ENCODE measurements around the gene COBLL1. TPM values are rescaled to one million over a fixed set of nuclear protein-coding genes. Genes with fewer than 3 reads are reported as not detected.

COBLL1 gene
- total and polyA plus RNA-seq, 2 experiments from 2014 or later = 87.3 to 146 TPM

- Histone ChIP-seq H3K4me3 (no peak overlapping the region), H3K9me3 (ENCODE audit: low read depth) (no peaks in the 10 kb centered on the region), H3K27me3 (no peaks in the 10 kb centered on the region), H2AFZ (no peak overlapping the region), H3K27ac (no peak overlapping the region), H3K36me3 (replicated peaks; ENCODE audit: insufficient read depth, low read depth) (no peaks in the 10 kb centered on the region), H3K9me2 (replicated peaks; ENCODE audit: insufficient read depth) (no peaks in the 10 kb centered on the region), H3K4me2 (peak overlapping the region; percentile 10), H4K20me1 (ENCODE audit: insufficient read depth, poor library complexity, severe bottlenecking) (peaks cover 3% of the 10 kb centered on the region), H3K4me1 (ENCODE audit: insufficient read depth) (peaks cover 10% of the 10 kb centered on the region), H3K79me2 (peaks cover 98% of the 10 kb centered on the region)
- TF ChIP-seq EZH2phosphoT487 (IDR thresholded peaks at IDR 0.05; ENCODE audit: low read depth, severe bottlenecking, unreplicated experiment) (no peak), EZH2 (IDR thresholded peaks at IDR 0.05; ENCODE audit: borderline replicate concordance) (no peak), CTCF (IDR thresholded peaks at IDR 0.05; ENCODE audit: poor library complexity) (no peak)
- DNase-seq (ENCODE audit: low spot score) = no peak
Measured at GRCh38 chr2:164835302-164835701, 6.3 kb downstream of the COBLL1 start.

GRCh38 chr2:164831887-164832286 lies 9.7 kb downstream of the COBLL1 start:
- Histone ChIP-seq H3K36me3 (replicated peaks; ENCODE audit: insufficient read depth, low read depth) (no peaks in the 10 kb centered on the region), H3K79me2 (peaks cover 100% of the 10 kb centered on the region), H4K20me1 (ENCODE audit: insufficient read depth, poor library complexity, severe bottlenecking) (peaks cover 5% of the 10 kb centered on the region), H3K9me3 (ENCODE audit: low read depth) (no peaks in the 10 kb centered on the region), H3K27me3 (no peaks in the 10 kb centered on the region), H3K27ac (no peak overlapping the region), H3K4me1 (ENCODE audit: insufficient read depth) (peaks cover 7% of the 10 kb centered on the region), H3K4me3 (no peak overlapping the region), H3K4me2 (no peak overlapping the region), H3K9me2 (replicated peaks; ENCODE audit: insufficient read depth) (no peaks in the 10 kb centered on the region), H2AFZ (no peak overlapping the region)
- WGBS (ENCODE audit: low lambda C conversion rate, missing lambda C conversion rate) = 94% methylated on average over 4 of the region's 4 CpGs
- DNase-seq (ENCODE audit: low spot score) = no peak
- no peak for TF ChIP-seq CTCF (IDR thresholded peaks at IDR 0.05; ENCODE audit: poor library complexity)
- no peak for TF ChIP-seq EZH2phosphoT487 (IDR thresholded peaks at IDR 0.05; ENCODE audit: low read depth, severe bottlenecking, unreplicated experiment)
- no peak for TF ChIP-seq EZH2 (IDR thresholded peaks at IDR 0.05; ENCODE audit: borderline replicate concordance)

GRCh38 chr2:164831180-164831579 lies 10.4 kb downstream of the COBLL1 start:
- no peaks in the 10 kb centered on the region for H3K9me3 ChIP-seq (ENCODE audit: low read depth)
- H3K9me2 ChIP-seq (replicated peaks; ENCODE audit: insufficient read depth) = no peaks in the 10 kb centered on the region
- no peaks in the 10 kb centered on the region for H3K27me3 ChIP-seq
- no peak overlapping the region for H3K4me3 ChIP-seq
- no peaks in the 10 kb centered on the region for H3K36me3 ChIP-seq (replicated peaks; ENCODE audit: insufficient read depth, low read depth)
- H3K79me2 ChIP-seq = peaks cover 98% of the 10 kb centered on the region
- peaks cover 4% of the 10 kb centered on the region for H4K20me1 ChIP-seq (ENCODE audit: insufficient read depth, poor library complexity, severe bottlenecking)
- H3K27ac ChIP-seq = no peak overlapping the region
- H3K4me1 ChIP-seq (ENCODE audit: insufficient read depth) = peaks cover 10% of the 10 kb centered on the region
- TF ChIP-seq EZH2phosphoT487 (IDR thresholded peaks at IDR 0.05; ENCODE audit: low read depth, severe bottlenecking, unreplicated experiment) (no peak), EZH2 (IDR thresholded peaks at IDR 0.05; ENCODE audit: borderline replicate concordance) (no peak), CTCF (IDR thresholded peaks at IDR 0.05; ENCODE audit: poor library complexity) (no peak)
- 100% methylated on average over 1 of the region's 1 CpG for WGBS (ENCODE audit: low lambda C conversion rate, missing lambda C conversion rate)
- H2AFZ ChIP-seq = no peak overlapping the region
- no peak for DNase-seq (ENCODE audit: low spot score)
- no peak overlapping the region for H3K4me2 ChIP-seq

Data from hepatocyte (in vitro differentiated cells).